Right atrium auricular region (tissue), 2 donors: ENCODE results near the gene PRAC1. TPM values are rescaled to one million over a fixed set of nuclear protein-coding genes. Genes with fewer than 3 reads are reported as not detected.

ENCODE experiments used
- DNase-seq: peaks from one replicate; pipeline ENCODE4 v3.0.0-alpha.2; 2019; ENCODE audit warnings: low spot score
- H3K27ac ChIP-seq, 2 donors: fragments of 200-600 bp; sonication (generic); 1 replicate in 1 of 2; 2 replicates in 1 of 2; pipeline ENCODE4 v1.5.1; 2016 to 2019
- H3K27me3 ChIP-seq, 2 donors: fragments of 200-600 bp; sonication (generic); one replicate each; pipeline versions ENCODE4 v1.5.1 to v1.6.0; 2017 to 2019
- H3K36me3 ChIP-seq: fragments of 200-600 bp; sonication (generic); one replicate; pipeline ENCODE4 v1.5.1; 2016
- H3K4me1 ChIP-seq, 2 donors: fragments of 200-600 bp; sonication (generic); one replicate each; pipeline versions ENCODE4 v1.5.1 to v1.6.0; 2017 to 2019
- H3K4me3 ChIP-seq, 2 donors: fragments of 200-600 bp; sonication (generic); 1 replicate in 1 of 2; 2 replicates in 1 of 2; pipeline ENCODE4 v1.5.1; 2017 to 2019; ENCODE audit warnings: mild to moderate bottlenecking in 1 of 2, moderate library complexity in 1 of 2
- H3K9me3 ChIP-seq, 2 donors: fragments of 200-600 bp; sonication (generic); one replicate each; pipeline ENCODE4 v1.5.1; 2019
- CTCF ChIP-seq, 2 donors: fragments of 200-600 bp; sonication (generic); IDR thresholded peaks; one replicate each; pipeline ENCODE4 v1.5.1; 2019; ENCODE audit warnings: antibody characterized with exemption in 2 of 2
- total RNA-seq, 2 donors: library from RNA; depleted of rRNA; stranded (reverse); fragments of >200 nt; gene quantifications; one replicate each; pipeline ENCODE4 v1.1.0, GENCODE V29; 2016

The PRAC1 gene
- total RNA-seq, 2 donors from 2014 or later = not detected

GRCh38 chr17:48735062-48735351 is 12.7 kb upstream of the PRAC1 start:
- H3K9me3 ChIP-seq = no peaks in the 10 kb centered on the region
- DNase-seq = no peak
- no peaks in the 10 kb centered on the region for H3K36me3 ChIP-seq
- no peak overlapping the region for H3K4me3 ChIP-seq
- peaks cover 46 to 57% of the 10 kb centered on the region in 2 donors for H3K27me3 ChIP-seq
- H3K27ac ChIP-seq = no peak overlapping the region
- TF ChIP-seq CTCF (IDR thresholded peaks at IDR 0.05) = no peak
- peaks cover 0 to 8% of the 10 kb centered on the region in 2 donors for H3K4me1 ChIP-seq

GRCh38 chr17:48734333-48735061 is 12.2 kb upstream of the PRAC1 start:
- peaks cover 41 to 58% of the 10 kb centered on the region in 2 donors for H3K27me3 ChIP-seq
- DNase-seq = no peak
- TF ChIP-seq CTCF (IDR thresholded peaks at IDR 0.05) = no peak

GRCh38 chr17:48733632-48734328 is 11.5 kb upstream of the PRAC1 start:
- no peak overlapping the region for H3K4me3 ChIP-seq
- H3K9me3 ChIP-seq = no peaks in the 10 kb centered on the region
- H3K27me3 ChIP-seq = peaks cover 38 to 62% of the 10 kb centered on the region in 2 donors
- no peak for TF ChIP-seq CTCF (IDR thresholded peaks at IDR 0.05)
- H3K4me1 ChIP-seq = peaks cover 0 to 17% of the 10 kb centered on the region in 2 donors
- DNase-seq = no peak
- no peak overlapping the region for H3K27ac ChIP-seq
- H3K36me3 ChIP-seq = no peaks in the 10 kb centered on the region

More at GRCh38 chr17:48734333-48735061, 12.2 kb upstream of the PRAC1 start:
- no peak overlapping the region for H3K27ac ChIP-seq
- peaks cover 0 to 10% of the 10 kb centered on the region in 2 donors for H3K4me1 ChIP-seq
- no peaks in the 10 kb centered on the region for H3K36me3 ChIP-seq
- H3K4me3 ChIP-seq = no peak overlapping the region
- H3K9me3 ChIP-seq = no peaks in the 10 kb centered on the region

GRCh38 chr17:48732688-48733629 is 10.6 kb upstream of the PRAC1 start:
- peaks cover 0 to 25% of the 10 kb centered on the region in 2 donors for H3K4me1 ChIP-seq
- no peak for DNase-seq
- H3K36me3 ChIP-seq = no peaks in the 10 kb centered on the region
- no peak overlapping the region for H3K4me3 ChIP-seq
- TF ChIP-seq CTCF (IDR thresholded peaks at IDR 0.05) = no peak
- H3K27ac ChIP-seq = no peak overlapping the region
- H3K27me3 ChIP-seq = peaks cover 38 to 61% of the 10 kb centered on the region in 2 donors
- no peaks in the 10 kb centered on the region for H3K9me3 ChIP-seq

- no peak for DNase-seq
- Histone ChIP-seq H3K4me3 (no peak overlapping the region), H3K4me1 (peaks cover 0 to 25% of the 10 kb centered on the region in 2 donors), H3K27ac (no peak overlapping the region), H3K36me3 (no peaks in the 10 kb centered on the region), H3K9me3 (no peaks in the 10 kb centered on the region), H3K27me3 (peaks cover 39 to 72% of the 10 kb centered on the region in 2 donors)
- no peak for TF ChIP-seq CTCF (IDR thresholded peaks at IDR 0.05)
Observed at GRCh38 chr17:48731355-48731754, 9.0 kb upstream of the PRAC1 start.
